ENCODE measurements around the gene DRAM1.

- TF ChIP-seq GATA2 (IDR thresholded peaks at IDR 0.05; ENCODE audit: low read depth, low read length) (no peak), GATA3 (IDR thresholded peaks at IDR 0.05; ENCODE audit: low read depth, low read length) (no peak)
These were observed 3.4 kb downstream of the DRAM1 start for GRCh38 chr12:101880769-101881168.

Data from SH-SY5Y (cell line).